ENCODE measurements around the gene RASSF7.

The RASSF7 gene

GRCh38 chr11:586376-587316 is 25.9 kb downstream of the RASSF7 start:
- in situ Hi-C loops (cut with MboI; ENCODE audit: low sequenced_read_pairs, unreplicated experiment): no loop called here
- no peak for DNase-seq (ENCODE audit: low spot score)
- TF ChIP-seq CTCF (IDR thresholded peaks at IDR 0.05; ENCODE audit: borderline replicate concordance, control extremely low read depth, extremely low read depth, insufficient read depth, missing control alignments): no peak

- in situ Hi-C loops (cut with MboI; ENCODE audit: low sequenced_read_pairs, unreplicated experiment): no loop called here
- DNase-seq (ENCODE audit: low spot score): no peak
- TF ChIP-seq CTCF (IDR thresholded peaks at IDR 0.05; ENCODE audit: borderline replicate concordance, control extremely low read depth, extremely low read depth, insufficient read depth, missing control alignments): no peak
These were observed 26.8 kb downstream of the RASSF7 start for GRCh38 chr11:587546-587945.

- TF ChIP-seq CTCF (IDR thresholded peaks at IDR 0.05; ENCODE audit: borderline replicate concordance, control extremely low read depth, extremely low read depth, insufficient read depth, missing control alignments): no peak
- in situ Hi-C loops (cut with MboI; ENCODE audit: low sequenced_read_pairs, unreplicated experiment): no loop called here
- no peak for DNase-seq (ENCODE audit: low spot score)
These were observed 27.2 kb downstream of the RASSF7 start for GRCh38 chr11:587978-588380.

- DNase-seq (ENCODE audit: low spot score): no peak
- in situ Hi-C loops (cut with MboI; ENCODE audit: low sequenced_read_pairs, unreplicated experiment): no loop called here
- no peak for TF ChIP-seq CTCF (IDR thresholded peaks at IDR 0.05; ENCODE audit: borderline replicate concordance, control extremely low read depth, extremely low read depth, insufficient read depth, missing control alignments)
These were observed 29.0 kb downstream of the RASSF7 start for GRCh38 chr11:589798-590197.

GRCh38 chr11:590997-591396 is 30.2 kb downstream of the RASSF7 start:
- TF ChIP-seq CTCF (IDR thresholded peaks at IDR 0.05; ENCODE audit: borderline replicate concordance, control extremely low read depth, extremely low read depth, insufficient read depth, missing control alignments): no peak
- DNase-seq (ENCODE audit: low spot score): no peak
- in situ Hi-C loops (cut with MboI; ENCODE audit: low sequenced_read_pairs, unreplicated experiment): no loop called here

- in situ Hi-C loops (cut with MboI; ENCODE audit: low sequenced_read_pairs, unreplicated experiment): no loop called here
- DNase-seq (ENCODE audit: low spot score): no peak
- no peak for TF ChIP-seq CTCF (IDR thresholded peaks at IDR 0.05; ENCODE audit: borderline replicate concordance, control extremely low read depth, extremely low read depth, insufficient read depth, missing control alignments)
These were observed 31.7 kb downstream of the RASSF7 start for GRCh38 chr11:592501-592900.

Data from GM13976 (cell line).